Natural killer cell (primary cell): ENCODE measurements around the gene SLC7A7. TPM values are rescaled to one million over a fixed set of nuclear protein-coding genes. Genes with fewer than 3 reads are reported as not detected.
"Not testable (repeated sequence)": the region's sequence is repeated elsewhere in the genome, so short reads cannot be mapped to it uniquely, and the experiment has no call there.

Experiments
- ATAC-seq, 3 donors: fragments of 150-1000 bp in 2 of 3; fragments of 200-7000 bp in 1 of 3; cut with Tn5 transposase; 1 replicate in 1 of 3; 2 replicates in 2 of 3; pipeline ENCODE4 v1.10.0; 2021; ENCODE audit warnings: mild to moderate bottlenecking in 2 of 3, moderate library complexity in 2 of 3
- DNase-seq, 2 donors: peaks; one replicate each; pipeline versions ENCODE4 v3.0.0 to v3.0.0-alpha.2; 2013 to 2021; ENCODE audit warnings: mixed read lengths in 1 of 2
- H3K27ac ChIP-seq: one replicate; pipeline ENCODE4 v1.5.1; 2013; ENCODE audit warnings: mild to moderate bottlenecking, low read length
- H3K27me3 ChIP-seq: one replicate; pipeline ENCODE4 v1.6.1; 2013; ENCODE audit warnings: low read length; ENCODE audit not compliant: control insufficient read depth, insufficient read depth
- H3K36me3 ChIP-seq: one replicate; pipeline ENCODE4 v1.6.1; 2013; ENCODE audit warnings: low read length; ENCODE audit not compliant: control insufficient read depth, insufficient read depth
- H3K4me1 ChIP-seq: one replicate; pipeline ENCODE4 v1.6.1; 2013; ENCODE audit warnings: low read length; ENCODE audit not compliant: control insufficient read depth, insufficient read depth
- H3K4me3 ChIP-seq: one replicate; pipeline ENCODE4 v1.5.1; 2013; ENCODE audit warnings: low read length
- H3K9me3 ChIP-seq: one replicate; pipeline ENCODE4 v1.6.1; 2013; ENCODE audit warnings: low read length; ENCODE audit not compliant: control insufficient read depth, insufficient read depth
- H3K27ac Mint-ChIP-seq, 2 donors: one replicate each; pipeline ENCODE4 v1.8.0; 2022; ENCODE audit warnings: mild to moderate bottlenecking in 2 of 2, mixed read lengths in 2 of 2, moderate library complexity in 1 of 2
- H3K27me3 Mint-ChIP-seq, 2 donors: one replicate each; pipeline ENCODE4 v1.8.0; 2022; ENCODE audit warnings: low read depth in 2 of 2, mixed read lengths in 2 of 2
- H3K36me3 Mint-ChIP-seq: one replicate; pipeline ENCODE4 v1.8.0; 2022; ENCODE audit warnings: mixed read lengths
- H3K4me1 Mint-ChIP-seq, 2 donors: one replicate each; pipeline ENCODE4 v1.8.0; 2022; ENCODE audit warnings: mixed read lengths in 2 of 2
- H3K4me3 Mint-ChIP-seq: one replicate; pipeline ENCODE4 v1.8.0; 2022; ENCODE audit warnings: mild to moderate bottlenecking, moderate library complexity, mixed read lengths
- H3K9me3 Mint-ChIP-seq, 2 donors: one replicate each; pipeline ENCODE4 v1.8.0; 2022; ENCODE audit warnings: mixed read lengths in 2 of 2
- WGBS: methylation state at CpG from one replicate; pipeline ENCODE4 v1.1.7; 2013; ENCODE audit warnings: missing lambda C conversion rate; ENCODE audit not compliant: insufficient coverage; 5-methylcytosine and 5-hydroxymethylcytosine counted together
- intact Hi-C: fragments of 100-400 bp; cut with micrococcal nuclease; formaldehyde crosslinking; loops from one replicate; pipeline ENCODE4 v1.14.2; 2022
- total RNA-seq, 4 donors: library from RNA; stranded (reverse); fragments of 120-200 nt in 1 of 4; gene quantifications; one replicate each; pipeline versions ENCODE4 v1.2.3 to v1.2.4, GENCODE V29; 2013 to 2022
- TF ChIP-seq, protein P1 (sequence below): fragments of 200-600 bp; IDR thresholded peaks from one replicate; pipeline ENCODE4 v1.8.0; 2022; ENCODE audit warnings: antibody characterized with exemption

The SLC7A7 gene
- 10 to 100 TPM in 1 of 3 donors, 1 to 10 TPM in 2; 4.3 to 16.8 (median 9.6) TPM for total RNA-seq
- total RNA-seq (2013) = 18.2 TPM

GRCh38 chr14:22814941-22815713 is at the start of gene SLC7A7:
Gene SLC7A7, minus strand, starts transcription at chr14:22815435. Its CDS starts 2,037 bp downstream, at chr14:22813398.
- peaks cover 13 to 19% of the 10 kb centered on the region in 2 donors for H3K27me3 Mint-ChIP-seq
- peak within 1 kb of the TSS in 1 of 2 donors; percentile 4 for H3K27ac Mint-ChIP-seq
- H3K4me3 Mint-ChIP-seq = no peak within 1 kb of the TSS
- no peak for DNase-seq
- intact Hi-C loops = no loop called here
- WGBS = 84% methylated on average over 10 of the region's 10 CpGs
- H3K4me1 Mint-ChIP-seq = peaks cover 0 to 4% of the 10 kb centered on the region in 2 donors
- H3K9me3 Mint-ChIP-seq = no peaks in the 10 kb centered on the region
- Histone ChIP-seq H3K36me3 (no peaks in the 10 kb centered on the region), H3K4me1 (peaks cover 17% of the 10 kb centered on the region), H3K27ac (peak within 1 kb of the TSS; percentile 4), H3K27me3 (no peaks in the 10 kb centered on the region), H3K4me3 (no peak within 1 kb of the TSS), H3K9me3 (no peaks in the 10 kb centered on the region)
- no peak for ATAC-seq
- TF ChIP-seq, protein P1, sequence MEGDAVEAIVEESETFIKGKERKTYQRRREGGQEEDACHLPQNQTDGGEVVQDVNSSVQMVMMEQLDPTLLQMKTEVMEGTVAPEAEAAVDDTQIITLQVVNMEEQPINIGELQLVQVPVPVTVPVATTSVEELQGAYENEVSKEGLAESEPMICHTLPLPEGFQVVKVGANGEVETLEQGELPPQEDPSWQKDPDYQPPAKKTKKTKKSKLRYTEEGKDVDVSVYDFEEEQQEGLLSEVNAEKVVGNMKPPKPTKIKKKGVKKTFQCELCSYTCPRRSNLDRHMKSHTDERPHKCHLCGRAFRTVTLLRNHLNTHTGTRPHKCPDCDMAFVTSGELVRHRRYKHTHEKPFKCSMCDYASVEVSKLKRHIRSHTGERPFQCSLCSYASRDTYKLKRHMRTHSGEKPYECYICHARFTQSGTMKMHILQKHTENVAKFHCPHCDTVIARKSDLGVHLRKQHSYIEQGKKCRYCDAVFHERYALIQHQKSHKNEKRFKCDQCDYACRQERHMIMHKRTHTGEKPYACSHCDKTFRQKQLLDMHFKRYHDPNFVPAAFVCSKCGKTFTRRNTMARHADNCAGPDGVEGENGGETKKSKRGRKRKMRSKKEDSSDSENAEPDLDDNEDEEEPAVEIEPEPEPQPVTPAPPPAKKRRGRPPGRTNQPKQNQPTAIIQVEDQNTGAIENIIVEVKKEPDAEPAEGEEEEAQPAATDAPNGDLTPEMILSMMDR = no peak
- H3K36me3 Mint-ChIP-seq = no peaks in the 10 kb centered on the region

GRCh38 chr14:22864979-22865378 is 49.7 kb upstream of the SLC7A7 start:
- WGBS = no CpG with 5 or more reads among the region's 4 CpGs
- DNase-seq = no peak
- Mint-ChIP-seq H3K4me3 (no peak overlapping the region), H3K27ac (no peak overlapping the region), H3K27me3 (peaks cover 22 to 27% of the 10 kb centered on the region in 2 donors), H3K36me3 (no peaks in the 10 kb centered on the region), H3K4me1 (no peaks in the 10 kb centered on the region), H3K9me3 (no peaks in the 10 kb centered on the region)
- peaks cover 11% of the 10 kb centered on the region for H3K27me3 ChIP-seq
- no peaks in the 10 kb centered on the region for H3K36me3 ChIP-seq
- no peak overlapping the region for H3K4me3 ChIP-seq
- H3K4me1 ChIP-seq = peaks cover under 1% of the 10 kb centered on the region
- TF ChIP-seq, protein P1 = no peak
- no peak for ATAC-seq
- no peaks in the 10 kb centered on the region for H3K9me3 ChIP-seq
- H3K27ac ChIP-seq = no peak overlapping the region
- intact Hi-C loops = no loop called here

DNA sequence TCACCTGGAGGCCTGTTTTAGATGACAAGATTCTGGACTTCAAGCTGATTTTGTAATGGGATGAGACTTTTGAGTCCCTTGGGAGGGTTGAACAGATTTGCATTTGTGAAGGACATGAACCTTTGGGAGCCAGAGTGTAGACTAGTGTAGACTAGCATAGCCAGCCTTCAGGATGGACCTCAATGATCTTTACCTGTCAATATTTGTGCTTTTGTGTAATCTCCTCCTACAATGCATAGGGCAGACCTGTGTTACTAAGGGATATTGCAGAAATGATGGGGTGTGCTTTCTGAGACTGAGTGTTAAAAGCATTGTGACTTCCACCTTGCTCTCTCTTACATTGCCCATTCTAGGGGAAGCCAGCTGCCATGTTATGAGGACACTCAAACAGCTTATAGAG is 46.4 kb upstream of the SLC7A7 start:
- no peak overlapping the region for H3K27ac Mint-ChIP-seq
- ATAC-seq = no peak
- Histone ChIP-seq H3K36me3 (no peaks in the 10 kb centered on the region), H3K4me3 (no peak overlapping the region), H3K27me3 (peaks cover 28% of the 10 kb centered on the region), H3K4me1 (peaks cover 11% of the 10 kb centered on the region), H3K9me3 (no peaks in the 10 kb centered on the region), H3K27ac (no peak overlapping the region)
- DNase-seq = no peak
- H3K4me1 Mint-ChIP-seq = peaks cover 8 to 11% of the 10 kb centered on the region in 2 donors
- intact Hi-C loops = no loop called here
- no peaks in the 10 kb centered on the region for H3K9me3 Mint-ChIP-seq
- H3K4me3 Mint-ChIP-seq = no peak overlapping the region
- TF ChIP-seq, protein P1 = no peak
- H3K36me3 Mint-ChIP-seq = no peaks in the 10 kb centered on the region
- peaks cover 22 to 31% of the 10 kb centered on the region in 2 donors for H3K27me3 Mint-ChIP-seq

GRCh38 chr14:22860377-22860776 is 45.1 kb upstream of the SLC7A7 start:
- H3K4me3 Mint-ChIP-seq, DNase-seq, intact Hi-C loops, H3K27ac ChIP-seq, H3K36me3 Mint-ChIP-seq, H3K27ac Mint-ChIP-seq, H3K36me3 ChIP-seq, H3K4me3 ChIP-seq, ATAC-seq, H3K9me3 Mint-ChIP-seq, H3K9me3 ChIP-seq: not testable (repeated sequence)
- peaks cover 8 to 11% of the 10 kb centered on the region in 2 donors for H3K4me1 Mint-ChIP-seq
- peaks cover 11% of the 10 kb centered on the region for H3K4me1 ChIP-seq
- peaks cover 38% of the 10 kb centered on the region for H3K27me3 ChIP-seq
- 76% methylated on average over 3 of the region's 3 CpGs for WGBS
- peaks cover 32 to 39% of the 10 kb centered on the region in 2 donors for H3K27me3 Mint-ChIP-seq
